HG03575 (cell line): ENCODE measurements around the gene RANBP17.
"Not testable (repeated sequence)": the region's sequence is repeated elsewhere in the genome, so short reads cannot be mapped to it uniquely, and the experiment has no call there.

Source experiments
- ATAC-seq: cut with Tn5 transposase; IDR thresholded peaks from one replicate; pipeline ENCODE4 v1.9.1; 2021; ENCODE audit not compliant: unreplicated experiment, insufficient number of reproducible peaks, low FRiP score; ENCODE audit errors: extremely low read depth

Gene RANBP17

DNA sequence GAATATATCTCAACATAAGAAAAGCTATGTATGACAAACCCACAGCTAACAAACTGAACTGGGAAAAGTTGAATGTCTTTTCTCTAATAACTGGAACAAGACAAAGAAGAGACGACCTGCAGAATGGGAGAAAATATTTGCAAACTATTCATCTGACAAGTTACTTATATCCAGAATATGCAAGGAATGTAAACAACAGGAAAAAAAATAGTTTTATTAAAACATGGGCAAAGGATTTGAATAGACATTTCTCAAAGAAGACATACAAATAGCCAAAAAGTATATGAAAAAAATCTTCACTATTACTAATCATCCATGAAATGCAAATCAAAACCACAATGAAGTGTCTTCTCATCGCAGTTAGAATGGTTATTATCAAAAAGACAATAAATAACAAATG, 265.5 kb downstream of the RANBP17 start:
- no peak for ATAC-seq

DNA sequence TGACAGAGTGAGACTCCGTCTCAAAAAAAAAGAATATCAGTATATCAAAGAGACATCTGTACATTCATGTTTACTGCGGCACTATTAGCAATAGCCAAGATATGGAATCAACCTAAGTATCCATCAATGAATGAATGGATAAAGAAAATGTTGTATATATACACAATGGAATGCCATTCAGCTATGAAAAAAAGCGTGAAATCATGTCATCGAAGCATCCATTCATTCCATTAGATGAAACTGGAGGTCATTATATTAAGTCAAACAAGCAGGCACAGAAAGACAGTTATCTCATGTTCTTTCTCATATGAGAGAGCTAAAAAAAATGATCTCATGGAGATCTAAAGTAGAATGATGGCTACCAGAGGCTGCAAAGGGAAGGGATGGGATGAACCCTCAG, 266.3 kb downstream of the RANBP17 start:
- ATAC-seq: no peak

DNA sequence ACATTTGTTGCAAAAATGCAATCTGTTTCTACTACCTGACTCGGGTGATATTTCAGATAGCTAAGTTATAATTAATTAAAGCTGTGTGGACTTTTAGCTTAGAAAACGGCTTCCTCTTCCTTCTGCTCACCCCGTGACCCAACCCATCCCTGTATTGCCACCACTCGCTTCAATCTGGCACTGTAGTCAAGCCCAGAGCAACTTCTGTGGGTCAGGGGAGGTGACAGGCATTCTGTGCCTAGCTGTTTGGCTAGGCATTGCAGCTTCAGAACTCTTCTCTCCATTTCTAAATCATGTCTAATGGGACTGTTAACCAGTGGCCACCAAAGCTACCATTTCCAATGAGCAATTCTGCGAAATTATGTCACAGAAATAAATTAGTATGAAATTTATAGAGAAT, 267.5 kb downstream of the RANBP17 start:
- ATAC-seq: no peak

DNA sequence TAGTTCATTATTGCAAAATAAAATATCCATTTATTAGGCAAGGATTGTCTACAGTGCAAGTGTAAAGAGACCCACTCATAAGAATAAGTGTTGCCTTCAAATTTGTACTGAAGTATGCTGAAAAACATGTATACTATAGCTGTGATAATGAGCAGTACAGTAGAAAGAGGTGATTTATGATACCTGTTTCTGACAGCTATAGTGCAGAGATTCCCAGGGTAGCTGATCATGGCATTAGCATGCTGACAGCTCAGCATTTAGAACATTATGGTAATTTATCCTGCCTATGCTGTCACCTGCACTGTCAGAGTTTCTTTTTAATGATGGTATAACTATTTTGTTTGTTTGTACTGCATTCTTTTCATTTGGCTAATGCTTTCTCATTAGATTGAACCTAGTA, 269.7 kb downstream of the RANBP17 start:
- no peak for ATAC-seq

DNA sequence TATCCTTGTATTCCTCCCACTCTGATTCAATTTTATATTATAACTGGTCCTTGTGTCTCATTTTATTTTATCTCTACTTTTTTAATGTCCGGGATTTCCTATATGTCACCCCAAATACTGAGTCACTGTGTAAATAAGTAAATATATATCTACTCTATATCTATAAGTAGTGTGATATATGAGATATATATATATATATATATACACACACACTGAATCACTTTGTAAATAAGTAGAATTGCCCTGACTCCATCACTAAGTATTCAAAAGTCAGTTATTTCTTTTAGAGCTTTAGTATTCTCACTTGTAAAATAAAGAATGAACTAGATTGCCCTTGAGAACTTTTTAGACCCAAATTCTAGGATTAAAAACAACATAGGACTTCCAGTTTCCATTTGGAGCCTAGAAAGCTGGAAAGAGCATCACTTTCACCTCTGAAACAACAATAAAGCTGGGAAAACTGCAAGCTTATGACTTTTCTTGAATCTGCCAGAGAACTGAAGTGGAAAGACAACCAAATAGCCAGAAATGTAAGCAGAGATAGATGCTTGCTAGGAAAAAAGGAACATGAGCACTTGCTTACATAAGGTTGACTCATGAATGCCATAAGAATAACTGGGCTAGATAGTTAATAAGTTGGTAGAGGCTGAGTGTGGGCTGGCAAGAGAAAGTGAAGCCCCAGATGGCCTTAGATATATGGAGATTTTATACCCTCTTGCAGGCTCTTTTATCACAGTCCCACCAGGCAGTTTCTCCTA, 276.1 kb downstream of the RANBP17 start:
- ATAC-seq: no peak

DNA sequence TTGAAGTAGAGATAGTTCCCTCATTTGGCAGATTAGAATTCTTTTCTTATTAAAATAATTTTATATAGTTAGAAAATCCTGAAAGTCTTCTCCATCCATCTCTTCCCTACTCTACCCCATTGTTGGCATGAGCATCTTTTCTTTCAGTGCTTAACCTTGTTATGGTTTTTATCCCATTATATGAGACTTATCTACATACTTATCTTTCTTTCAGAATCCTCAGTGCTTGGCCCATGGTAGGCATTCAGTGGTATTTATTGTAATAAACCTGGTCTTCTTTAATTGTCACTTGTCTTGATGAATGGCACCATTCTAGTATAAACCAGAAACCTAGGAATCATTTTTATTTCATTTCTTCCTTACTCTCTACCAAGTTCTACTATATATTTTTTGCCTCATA, 277.4 kb downstream of the RANBP17 start:
- no peak for ATAC-seq

DNA sequence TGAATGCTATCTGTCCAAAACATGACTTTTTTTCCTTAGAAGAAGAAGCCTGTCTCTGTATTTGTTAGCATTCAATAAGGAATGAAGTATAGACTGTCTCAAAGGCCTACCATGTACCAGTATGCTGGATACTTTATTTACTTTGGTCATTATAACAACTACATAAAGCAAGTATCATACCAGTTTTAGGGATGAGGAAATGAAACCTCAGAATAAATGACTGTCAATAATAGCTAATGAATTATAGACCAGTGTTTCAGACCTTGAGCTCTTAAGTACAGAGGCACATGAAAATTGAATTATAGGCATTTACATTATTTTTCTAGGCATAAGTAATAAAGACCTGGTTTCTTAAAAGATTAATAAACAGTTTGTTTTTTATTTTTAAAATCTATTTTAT, 280.8 kb downstream of the RANBP17 start:
- no peak for ATAC-seq

DNA sequence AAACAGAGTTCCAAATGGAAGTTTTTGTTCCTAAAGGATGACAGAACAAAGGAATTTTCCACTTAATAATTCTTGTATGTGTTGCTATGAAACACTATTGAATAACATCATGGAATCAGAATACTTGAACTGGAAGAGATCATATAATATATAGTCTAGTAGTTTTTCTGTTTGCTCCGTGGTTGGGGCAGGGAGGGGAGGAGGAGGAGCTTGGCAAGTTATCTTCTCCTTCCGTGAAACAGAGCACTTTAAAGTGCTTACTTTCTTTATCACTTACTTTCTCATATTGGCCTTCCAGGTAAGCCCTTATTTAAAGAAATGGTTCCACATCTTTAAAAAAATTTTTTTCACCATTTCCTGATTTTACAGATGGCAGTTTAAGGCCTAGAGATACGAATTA, 281.4 kb downstream of the RANBP17 start:
- no peak for ATAC-seq

DNA sequence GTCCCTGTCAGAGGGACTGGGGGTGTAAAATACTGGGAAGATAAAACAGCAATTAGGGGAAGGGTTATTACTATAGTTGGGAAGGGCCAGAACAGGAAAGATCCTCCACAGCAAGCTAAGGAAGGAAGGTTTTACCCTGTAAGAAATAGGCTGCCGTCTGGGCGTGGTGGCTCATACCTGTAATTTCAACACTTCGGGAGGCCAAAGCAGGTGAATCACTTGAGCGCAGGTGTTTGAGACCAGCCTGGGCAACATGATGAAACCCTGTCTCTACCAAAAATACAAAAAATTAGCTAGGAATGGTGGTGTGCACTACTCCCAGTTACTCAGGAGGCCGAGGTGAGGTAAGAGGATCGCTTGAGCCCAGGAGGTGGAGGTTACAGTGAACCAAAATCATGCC, 282.1 kb downstream of the RANBP17 start:
- no peak for ATAC-seq

DNA sequence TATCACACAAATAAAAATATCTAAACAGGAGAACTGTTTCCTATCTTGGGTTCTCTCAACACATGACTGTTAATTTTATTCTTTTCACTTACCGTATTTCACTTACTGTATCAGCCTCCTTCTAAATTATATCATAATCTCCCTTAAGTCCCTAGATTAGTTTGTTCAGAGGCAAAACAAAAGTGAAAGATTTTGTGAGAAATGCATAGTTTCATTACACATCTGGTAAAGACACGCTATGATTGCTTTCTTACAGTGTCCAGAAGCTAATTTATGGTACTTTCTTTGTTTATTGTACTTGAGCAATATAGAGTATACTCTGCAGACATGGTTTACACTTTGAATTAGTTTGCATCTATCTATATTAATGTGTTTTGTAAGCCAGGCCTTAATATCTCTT, 287.5 kb downstream of the RANBP17 start:
- no peak for ATAC-seq

DNA sequence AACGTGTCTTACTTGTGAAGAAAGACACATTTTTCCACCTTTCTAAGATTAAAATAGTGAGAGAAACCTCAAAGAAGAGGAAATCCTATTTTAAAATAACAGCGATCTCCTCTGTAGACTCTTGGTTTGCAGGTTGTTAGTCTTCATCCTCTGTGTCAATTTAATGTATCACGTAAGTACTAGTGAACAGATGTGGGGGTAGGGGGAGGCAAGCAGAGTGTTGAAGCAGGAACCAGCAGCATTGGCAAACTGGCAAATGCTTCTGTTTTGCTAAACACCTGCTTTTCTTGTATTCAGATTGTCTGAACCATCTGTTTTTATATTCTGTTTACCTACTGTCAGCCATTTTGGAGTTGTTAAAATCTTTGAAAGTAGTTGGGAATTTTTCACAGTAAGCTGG, 288.0 kb downstream of the RANBP17 start:
- ATAC-seq: no peak

DNA sequence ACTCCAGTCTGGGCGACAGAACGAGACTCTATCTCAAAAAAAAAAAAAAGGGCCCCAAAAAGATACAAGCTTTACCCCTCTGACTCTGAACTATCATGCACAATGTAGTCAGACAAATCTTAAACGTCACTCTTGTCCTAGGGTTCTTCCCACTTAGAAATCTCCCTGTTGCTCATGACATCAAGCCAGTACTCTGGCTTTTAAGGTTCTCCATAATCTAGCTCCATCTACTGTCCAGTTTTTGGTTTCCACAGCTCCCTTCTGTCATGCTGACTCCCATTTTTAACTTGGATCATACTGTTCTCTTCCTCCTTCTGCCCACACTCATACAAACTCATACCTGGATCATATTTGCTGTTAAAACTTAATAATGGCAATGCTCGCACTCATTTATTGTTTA, 290.6 kb downstream of the RANBP17 start:
- ATAC-seq: no peak

DNA sequence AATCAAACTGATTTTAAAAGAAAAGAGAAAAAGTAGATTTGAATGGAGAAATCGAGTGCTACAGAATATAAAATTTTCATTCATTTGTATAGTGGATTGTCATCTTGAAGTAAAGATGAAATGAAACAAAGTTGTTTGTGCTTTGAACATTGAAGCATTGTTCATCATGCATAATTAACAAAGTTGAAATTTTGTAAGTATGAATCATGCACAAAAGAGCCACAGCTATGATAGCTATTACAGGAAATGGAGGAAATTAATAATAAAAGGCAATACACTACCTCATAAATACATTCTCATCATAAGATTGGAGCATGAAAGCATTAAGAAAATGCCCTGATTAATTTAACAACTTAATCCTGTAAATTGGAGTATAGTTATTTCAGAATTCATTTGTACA, 293.8 kb downstream of the RANBP17 start:
- no peak for ATAC-seq

DNA sequence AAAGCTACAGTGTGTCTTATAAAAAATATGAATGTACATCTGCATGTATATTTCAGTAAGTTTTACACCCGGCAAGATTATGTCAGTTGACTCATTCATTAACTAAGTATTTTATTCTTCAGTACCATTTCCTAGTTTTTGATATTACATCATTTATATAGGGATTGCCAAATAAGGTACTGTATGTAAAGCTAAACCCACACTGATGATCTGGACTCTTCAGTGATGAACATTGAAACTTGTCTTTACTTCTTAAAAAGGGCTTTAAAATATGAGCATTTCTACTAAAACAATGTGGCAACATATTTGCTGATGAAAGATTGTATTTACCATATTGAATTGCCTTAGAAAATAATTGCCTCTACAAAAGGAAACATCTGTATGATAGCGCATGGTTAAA, 295.5 kb downstream of the RANBP17 start:
- no peak for ATAC-seq

DNA sequence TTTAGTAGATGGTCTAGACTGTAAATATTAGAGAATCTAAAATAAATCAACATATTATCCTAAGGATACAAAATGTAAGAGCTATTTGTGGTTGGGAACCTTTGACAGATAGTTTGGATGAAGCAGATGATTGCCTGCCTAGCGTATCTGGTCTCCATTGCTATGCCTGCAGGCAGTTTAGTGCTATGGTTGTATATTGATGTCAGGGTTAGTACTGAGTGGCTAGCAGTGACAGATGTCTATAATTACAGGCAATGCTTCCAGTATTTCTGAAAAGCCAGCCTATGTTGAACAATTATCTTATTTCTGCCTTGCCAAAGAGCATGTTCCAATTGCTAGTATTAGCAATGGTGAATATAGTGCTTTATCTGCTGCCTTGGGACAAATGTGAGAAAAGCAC, 296.0 kb downstream of the RANBP17 start:
- ATAC-seq: no peak

DNA sequence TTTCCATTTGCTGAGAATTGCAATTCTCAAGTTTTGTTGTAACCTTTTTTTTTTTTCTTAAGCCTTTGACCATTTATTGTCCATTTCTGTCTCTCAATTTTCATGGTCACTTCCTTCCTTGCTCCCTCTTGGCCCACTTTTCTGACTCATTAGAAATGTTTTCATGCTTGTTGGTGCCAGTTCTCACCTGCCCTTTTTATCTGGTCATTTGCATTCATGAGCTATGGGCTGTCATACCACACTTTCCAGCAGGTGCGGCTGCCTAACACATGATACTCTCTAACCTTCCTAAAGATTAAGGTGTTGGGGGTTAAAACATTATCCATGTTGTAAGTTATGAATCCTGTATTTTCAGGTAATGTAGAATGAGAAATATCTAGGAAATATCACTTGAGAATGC, 296.8 kb downstream of the RANBP17 start:
- no peak for ATAC-seq

DNA sequence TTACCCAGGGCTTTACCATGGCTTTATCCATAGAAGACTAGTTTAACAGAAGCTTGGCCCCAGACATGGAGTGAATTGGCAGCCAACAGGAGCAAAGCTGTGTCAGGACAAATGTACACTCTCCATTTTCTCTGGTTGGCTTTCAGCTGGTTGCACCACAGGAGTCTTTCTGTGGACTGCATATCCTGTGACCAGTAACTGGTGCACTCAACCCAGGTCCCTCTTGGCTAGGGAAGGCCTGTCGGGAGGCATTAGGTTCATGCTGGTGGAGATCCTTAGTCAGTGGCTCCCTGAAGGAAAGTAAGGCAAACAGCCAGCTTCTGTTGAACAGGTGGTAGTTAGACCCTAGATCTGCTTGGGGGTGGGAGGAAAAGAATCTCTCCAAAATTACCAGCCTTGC, 300.3 kb downstream of the RANBP17 start:
- no peak for ATAC-seq

DNA sequence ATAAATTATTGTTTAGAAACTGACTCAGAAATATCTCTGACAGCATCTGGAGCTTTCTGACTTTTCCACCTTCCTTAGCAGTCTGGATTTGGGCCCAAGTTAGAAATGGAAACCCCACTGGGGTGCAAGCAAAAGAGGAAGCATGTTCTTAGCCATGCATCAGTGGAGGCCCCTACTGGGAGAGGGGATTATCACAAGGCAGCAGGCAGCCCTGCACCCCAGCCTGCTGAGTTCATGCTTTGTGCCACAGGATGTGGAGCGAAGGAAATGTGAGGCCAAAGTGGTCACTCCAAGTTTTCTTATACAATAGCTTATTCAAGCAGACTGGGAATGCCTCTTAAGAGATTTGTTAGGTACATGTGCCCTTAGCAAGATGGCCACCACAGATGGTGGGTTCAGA, 300.8 kb downstream of the RANBP17 start:
- no peak for ATAC-seq

DNA sequence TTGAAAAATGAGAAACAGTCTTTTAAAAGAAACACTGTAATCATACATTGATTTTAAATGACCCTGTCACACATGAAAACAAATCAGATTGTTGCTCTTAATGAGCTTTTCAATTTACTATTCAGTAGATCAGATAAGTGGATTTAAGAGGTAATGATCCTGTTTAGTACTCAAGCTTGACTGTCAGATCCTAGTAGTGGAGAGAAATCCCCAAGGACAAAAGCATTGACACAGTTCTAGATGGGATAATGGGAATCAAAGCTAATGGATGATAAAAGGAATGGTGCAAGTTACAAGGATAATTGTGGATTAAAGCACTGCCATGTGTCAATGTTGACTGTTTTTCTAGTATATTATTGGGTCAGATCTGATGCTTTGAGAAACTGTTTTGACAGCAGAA, 304.9 kb downstream of the RANBP17 start:
- ATAC-seq: no peak

DNA sequence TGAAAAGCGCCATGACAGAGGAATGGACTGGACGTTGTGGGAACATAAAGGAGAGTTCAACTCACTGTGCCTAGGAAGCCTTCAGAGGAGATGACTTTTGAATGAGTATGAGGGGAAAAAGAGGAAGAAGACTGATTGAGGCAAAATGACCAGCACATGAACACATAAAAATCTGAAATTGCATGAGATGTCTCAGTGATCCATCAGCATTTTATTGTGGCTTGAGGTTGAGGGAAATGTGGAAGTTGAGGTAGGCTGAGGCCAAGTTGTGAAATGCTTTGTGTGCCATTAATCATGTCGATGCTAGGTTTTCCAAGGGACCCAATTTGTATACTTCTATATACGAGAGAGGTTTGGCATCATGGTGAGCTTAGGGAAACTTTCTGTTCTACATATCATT, 306.4 kb downstream of the RANBP17 start:
- no peak for ATAC-seq

DNA sequence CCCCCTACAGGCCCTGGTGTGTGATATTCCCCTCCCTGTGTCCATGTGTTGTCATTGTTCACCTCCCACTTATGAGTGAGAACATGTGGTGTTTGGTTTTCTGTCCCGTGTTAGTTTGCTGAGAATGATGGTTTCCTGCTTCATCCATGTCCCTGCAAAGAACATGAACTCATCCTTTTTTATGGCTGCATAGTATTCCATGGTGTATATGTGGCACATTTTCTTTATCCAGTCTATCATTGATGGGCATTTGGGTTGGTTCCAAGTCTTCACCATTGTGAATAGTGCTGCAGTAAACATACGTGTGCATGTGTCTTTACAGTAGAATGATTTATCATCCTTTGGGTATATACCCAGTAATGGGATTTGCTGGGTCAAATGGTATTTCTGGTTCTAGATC, 313.1 kb downstream of the RANBP17 start:
- not testable (repeated sequence) for ATAC-seq
